Right lobe of liver (tissue), 4 donors: Measurements from ENCODE around the gene SLC25A46.

Experiments used
- POLR2A ChIP-seq: fragments of 450-650 bp; IDR thresholded peaks from one replicate; pipeline ENCODE4 v1.6.1; 2017; ENCODE audit warnings: antibody characterized with exemption, mild to moderate bottlenecking
- TF ChIP-seq, protein P1 (sequence below), 4 donors: fragments of 200-600 bp in 3 of 4; fragments of 450-650 bp in 1 of 4; IDR thresholded peaks; one replicate each; pipeline versions ENCODE4 v1.5.1 to v1.8.0; 2016 to 2022; ENCODE audit warnings: antibody characterized with exemption in 4 of 4, mild to moderate bottlenecking in 2 of 4
- donor health status: DM: no; HTN: no; CAD: no.
- donor health status: DM: no; HTN: no; CAD: no.
- donor health status: DM: no; HTN: yes; CAD: no.

GRCh38 chr5:110760158-110760557 is 21.4 kb downstream of the SLC25A46 start:
- no peak for TF ChIP-seq POLR2A
- TF ChIP-seq, protein P1, sequence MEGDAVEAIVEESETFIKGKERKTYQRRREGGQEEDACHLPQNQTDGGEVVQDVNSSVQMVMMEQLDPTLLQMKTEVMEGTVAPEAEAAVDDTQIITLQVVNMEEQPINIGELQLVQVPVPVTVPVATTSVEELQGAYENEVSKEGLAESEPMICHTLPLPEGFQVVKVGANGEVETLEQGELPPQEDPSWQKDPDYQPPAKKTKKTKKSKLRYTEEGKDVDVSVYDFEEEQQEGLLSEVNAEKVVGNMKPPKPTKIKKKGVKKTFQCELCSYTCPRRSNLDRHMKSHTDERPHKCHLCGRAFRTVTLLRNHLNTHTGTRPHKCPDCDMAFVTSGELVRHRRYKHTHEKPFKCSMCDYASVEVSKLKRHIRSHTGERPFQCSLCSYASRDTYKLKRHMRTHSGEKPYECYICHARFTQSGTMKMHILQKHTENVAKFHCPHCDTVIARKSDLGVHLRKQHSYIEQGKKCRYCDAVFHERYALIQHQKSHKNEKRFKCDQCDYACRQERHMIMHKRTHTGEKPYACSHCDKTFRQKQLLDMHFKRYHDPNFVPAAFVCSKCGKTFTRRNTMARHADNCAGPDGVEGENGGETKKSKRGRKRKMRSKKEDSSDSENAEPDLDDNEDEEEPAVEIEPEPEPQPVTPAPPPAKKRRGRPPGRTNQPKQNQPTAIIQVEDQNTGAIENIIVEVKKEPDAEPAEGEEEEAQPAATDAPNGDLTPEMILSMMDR (IDR thresholded peaks at IDR 0.05): no peak
